Measurements from ENCODE around the gene PRKCA.
"Not testable (repeated sequence)": the region's sequence is repeated elsewhere in the genome, so short reads cannot be mapped to it uniquely, and the experiment has no call there.

PRKCA gene

DNA sequence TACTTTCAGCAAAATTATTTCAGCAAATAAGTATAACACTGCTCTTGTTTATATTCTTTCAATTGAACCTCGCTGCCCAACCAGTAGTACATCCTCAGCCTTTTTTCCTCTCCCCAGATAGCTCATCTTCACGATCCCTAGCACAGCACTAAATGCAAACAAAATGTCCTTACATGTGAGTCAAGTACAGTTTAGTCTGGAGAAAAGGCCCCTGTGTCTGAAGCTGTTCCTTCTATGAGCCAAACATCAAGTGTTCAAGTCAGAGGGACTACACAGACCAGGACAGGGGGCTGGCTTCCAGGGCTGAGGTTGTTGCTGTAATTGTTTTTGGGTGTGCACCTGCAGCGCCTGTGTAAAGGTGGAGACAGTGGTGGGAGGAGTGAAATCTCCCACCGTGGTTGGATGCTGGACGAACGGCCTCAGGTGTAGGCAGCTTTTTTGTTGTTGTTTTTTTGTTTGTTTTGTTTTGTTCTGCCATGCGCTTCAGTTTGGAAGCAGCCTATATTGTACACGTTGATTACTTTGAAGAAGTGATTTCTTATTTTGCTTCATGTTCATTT, 147.1 kb downstream of the PRKCA start:
- H3K27ac ChIP-seq, result no peak overlapping the region

DNA sequence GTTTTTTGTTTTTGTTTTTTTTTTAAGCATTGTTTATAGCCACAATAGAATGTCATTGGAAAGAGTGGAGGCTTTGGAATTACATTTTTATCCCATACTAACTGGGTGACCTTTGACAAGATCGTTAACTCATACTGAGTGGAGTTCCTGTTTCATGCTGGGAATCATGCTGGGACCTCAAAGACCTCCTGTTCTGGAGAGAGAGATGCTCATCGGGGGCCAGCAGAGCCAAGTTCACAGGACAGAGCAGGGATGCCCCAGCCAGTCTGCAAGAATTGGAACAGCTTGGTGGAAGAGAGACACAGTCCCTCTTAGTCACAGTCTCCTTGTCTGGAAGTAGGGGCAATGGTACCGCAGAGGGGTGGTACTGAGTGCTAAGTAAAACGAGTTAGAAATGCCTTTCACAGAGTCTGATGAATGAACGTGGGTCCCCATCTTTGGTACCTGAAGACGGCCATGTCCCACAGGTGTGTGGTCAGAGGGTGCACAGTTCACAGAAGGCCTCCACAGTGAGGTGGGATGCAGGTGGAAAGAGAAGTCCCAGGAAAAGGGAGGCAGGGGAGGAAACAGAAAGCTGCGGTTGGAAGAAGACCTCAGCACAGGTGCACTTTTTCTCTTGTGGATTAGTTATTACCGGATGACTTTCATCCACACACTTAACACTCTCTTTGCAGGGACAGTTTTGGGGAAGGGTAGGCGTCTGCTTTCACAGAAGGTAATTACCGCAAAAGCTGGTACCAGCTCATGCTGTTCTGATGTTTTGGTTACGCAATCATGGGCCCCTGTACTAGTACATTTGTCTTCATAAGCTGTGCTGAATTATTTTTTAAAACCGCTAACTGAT, 147.8 kb downstream of the PRKCA start:
- Histone ChIP-seq H3K4me3 (no peak overlapping the region), H3K27ac (no peak overlapping the region)

More for the DNA sequence above, 147.1 kb downstream of the PRKCA start:
- no peak overlapping the region for H3K4me3 ChIP-seq

DNA sequence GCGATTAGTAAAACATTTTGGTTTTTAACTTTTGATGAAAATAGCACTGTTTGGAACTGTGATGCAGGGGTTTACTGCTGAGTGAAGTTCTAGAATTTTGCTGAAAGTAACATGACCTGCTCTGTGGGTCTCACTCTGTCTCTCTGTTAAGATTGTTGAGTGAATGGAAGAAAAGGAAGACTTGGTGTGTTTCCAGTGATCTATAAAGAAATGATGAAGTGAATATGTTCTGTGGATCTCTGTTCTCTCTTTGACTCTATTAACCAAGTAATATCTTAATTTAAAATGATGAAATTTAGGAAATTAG, 148.4 kb downstream of the PRKCA start:
- no peak overlapping the region for H3K4me3 ChIP-seq
- no peak overlapping the region for H3K27ac ChIP-seq

DNA sequence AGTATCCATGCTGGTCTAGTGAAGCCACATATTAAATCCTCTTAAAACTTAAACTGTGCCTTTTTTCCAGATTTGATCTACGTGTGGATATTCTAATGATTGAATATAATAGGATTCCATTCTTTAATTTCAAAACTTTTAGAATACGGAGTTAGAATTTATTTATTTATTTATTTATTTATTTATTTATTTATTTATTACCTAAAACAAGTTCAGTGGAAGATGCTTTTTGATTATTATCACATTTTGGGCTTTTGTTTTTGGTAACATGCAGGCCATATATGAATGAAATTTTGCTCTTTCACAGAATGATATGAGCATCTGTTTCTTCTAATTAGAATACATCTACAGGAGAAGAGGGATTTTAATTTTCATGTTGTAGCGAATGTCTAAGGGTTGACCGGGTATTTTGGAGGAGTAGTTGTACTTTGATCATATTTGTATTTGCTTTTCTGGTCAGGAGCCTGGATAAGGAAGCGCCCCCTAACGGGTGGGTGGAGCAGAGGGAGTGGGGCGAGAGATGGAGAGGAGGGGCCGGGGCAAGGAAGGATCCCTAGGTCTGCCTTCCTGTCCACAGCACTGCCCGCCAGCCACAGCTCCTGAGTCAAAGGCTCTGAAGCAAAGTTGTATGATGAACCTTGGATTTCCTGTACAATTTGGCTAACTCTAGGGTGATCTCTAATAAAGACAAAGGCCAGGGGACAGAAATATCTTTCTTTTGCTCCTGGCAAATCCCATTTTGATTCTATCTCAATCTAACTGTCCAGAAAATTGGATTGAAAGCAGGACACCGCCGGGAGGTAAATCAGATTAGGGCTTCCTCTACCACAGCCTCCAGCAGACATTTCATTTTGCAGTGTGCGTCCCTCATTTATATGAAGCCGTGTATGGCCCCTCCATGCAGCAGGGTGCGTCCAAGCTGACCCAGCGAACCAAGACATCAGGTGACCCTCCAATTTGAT, 149.1 kb downstream of the PRKCA start:
- no peak overlapping the region for H3K27ac ChIP-seq

GRCh38 chr17:66455060-66455459, 152.6 kb downstream of the PRKCA start:
- Histone ChIP-seq H3K27ac (no peak overlapping the region), H3K4me3 (no peak overlapping the region)

More for the DNA sequence above, 149.1 kb downstream of the PRKCA start:
- no peak overlapping the region for H3K4me3 ChIP-seq

- H3K27ac ChIP-seq, H3K4me3 ChIP-seq: not testable (repeated sequence)
Measured at GRCh38 chr17:66457499-66457898, 155.1 kb downstream of the PRKCA start.

GRCh38 chr17:66458782-66459181, 156.4 kb downstream of the PRKCA start:
- H3K27ac ChIP-seq, result peak overlapping the region in 4 of 21 experiments; percentile 24 to 69 (median 67)
- H3K4me3 ChIP-seq, result no peak overlapping the region

DNA sequence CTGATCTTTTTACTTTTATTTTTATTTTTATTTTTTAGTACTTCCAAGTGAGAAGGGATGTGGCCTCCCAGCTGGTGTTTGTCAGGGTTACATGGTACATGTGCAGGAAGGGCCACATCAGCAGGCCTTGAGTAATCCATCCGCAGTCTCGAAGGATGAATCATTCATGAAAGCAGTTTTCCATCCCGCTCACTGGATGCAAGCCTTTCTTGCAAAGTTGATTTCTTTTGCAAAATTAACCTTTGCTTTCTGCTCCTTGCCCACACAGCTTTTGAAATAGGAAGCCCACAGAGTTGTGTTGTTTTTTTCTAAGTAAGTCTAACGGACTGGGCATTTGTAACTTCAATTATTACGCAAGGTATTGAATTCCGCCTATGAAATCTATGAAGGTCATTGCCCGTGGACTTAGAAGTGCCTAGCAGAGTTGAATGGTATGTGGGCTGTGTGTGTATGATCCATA, 157.4 kb downstream of the PRKCA start:
- Histone ChIP-seq H3K27ac (peak overlapping the region in 11 of 21 experiments; percentile 14 to 78 (median 43)), H3K4me3 (no peak overlapping the region)

DNA sequence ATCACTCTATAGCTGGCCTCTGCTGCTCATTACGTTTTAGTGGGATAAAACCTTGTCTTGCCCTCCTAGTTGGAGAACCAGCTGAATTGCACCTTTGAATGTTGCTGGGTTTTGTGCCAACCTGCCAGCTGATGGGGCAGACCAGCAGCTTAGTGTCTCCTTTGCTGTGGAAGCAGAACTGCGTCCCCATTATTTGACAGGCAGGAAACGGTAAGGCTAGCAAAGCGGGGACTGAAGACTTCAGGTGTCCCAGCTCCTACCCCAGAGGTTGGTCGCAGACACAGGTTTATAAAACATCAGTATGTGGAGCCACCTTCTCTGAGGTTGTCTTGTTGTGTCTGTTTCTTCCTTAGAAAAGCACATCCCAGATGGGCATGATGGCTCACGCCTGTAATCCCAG, 158.1 kb downstream of the PRKCA start:
- Histone ChIP-seq H3K27ac (peak overlapping the region in 9 of 21 experiments; percentile 13 to 78 (median 24)), H3K4me3 (no peak overlapping the region)

- no peak overlapping the region for H3K4me3 ChIP-seq
- peak overlapping the region in 2 of 21 experiments; percentile 16 to 66 for H3K27ac ChIP-seq
Measured at GRCh38 chr17:66461343-66461995, 159.1 kb downstream of the PRKCA start.

DNA sequence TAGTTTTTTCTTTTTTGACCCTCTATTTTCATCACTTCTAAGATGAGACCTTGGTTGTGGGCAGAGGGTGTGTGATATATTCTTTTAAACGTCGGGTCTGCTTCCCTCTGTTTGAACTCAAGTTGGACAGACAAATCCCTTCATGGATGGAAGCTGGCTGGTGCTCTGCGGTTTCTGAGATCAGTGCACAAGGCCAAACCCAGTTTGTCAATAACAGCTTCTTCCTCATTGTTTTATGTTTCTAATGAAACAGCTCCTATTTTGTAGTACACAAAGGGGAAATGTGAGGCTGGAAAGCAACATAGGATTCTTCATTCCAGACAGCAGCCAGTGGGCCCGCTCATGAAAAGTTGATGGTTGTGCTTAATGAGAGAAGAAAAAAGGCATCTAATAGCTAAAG, 159.6 kb downstream of the PRKCA start:
- H3K4me3 ChIP-seq, result no peak overlapping the region
- H3K27ac ChIP-seq, result no peak overlapping the region

DNA sequence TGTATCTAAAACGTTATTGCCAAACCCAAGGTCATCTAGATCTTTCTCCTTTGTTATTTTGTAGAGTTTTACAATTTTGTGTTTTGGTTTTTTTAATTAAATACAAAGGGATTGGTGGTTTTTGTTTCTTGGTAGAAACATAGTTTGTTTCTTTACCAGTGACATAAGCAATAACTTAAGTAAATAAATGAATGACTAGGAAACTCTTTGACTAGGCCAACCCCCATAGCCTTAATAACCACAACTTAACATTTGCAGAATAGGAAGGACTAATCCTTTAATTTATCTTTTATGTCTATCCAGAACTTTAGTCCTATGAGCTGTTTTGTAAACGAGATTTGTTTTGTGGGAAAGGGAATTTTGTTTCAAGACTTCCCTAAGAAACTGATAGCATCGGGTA, 162.5 kb downstream of the PRKCA start:
- Histone ChIP-seq H3K4me3 (no peak overlapping the region), H3K27ac (peak overlapping the region in 1 of 21 experiments; percentile 53)

DNA sequence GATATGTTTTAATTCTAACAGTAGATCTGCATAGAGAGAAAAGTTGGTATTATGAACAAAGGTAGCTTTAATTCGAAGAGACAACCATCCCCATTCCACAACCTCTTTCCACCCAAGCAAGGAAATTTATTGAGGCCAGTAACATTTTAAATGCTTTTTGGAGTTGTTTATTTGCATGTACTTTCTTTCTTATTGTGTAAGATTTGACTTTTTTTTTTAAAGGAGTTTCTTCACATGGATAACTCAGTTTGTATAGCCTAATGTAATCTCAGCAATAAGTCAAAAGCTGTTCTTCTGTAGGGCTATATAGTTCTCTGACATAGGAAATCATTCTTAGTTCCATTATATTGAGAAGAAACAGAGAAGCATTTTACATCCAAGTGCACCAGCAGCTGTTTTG, 163.3 kb downstream of the PRKCA start:
- Histone ChIP-seq H3K27ac (peak overlapping the region in 1 of 21 experiments; percentile 53), H3K4me3 (no peak overlapping the region)

DNA sequence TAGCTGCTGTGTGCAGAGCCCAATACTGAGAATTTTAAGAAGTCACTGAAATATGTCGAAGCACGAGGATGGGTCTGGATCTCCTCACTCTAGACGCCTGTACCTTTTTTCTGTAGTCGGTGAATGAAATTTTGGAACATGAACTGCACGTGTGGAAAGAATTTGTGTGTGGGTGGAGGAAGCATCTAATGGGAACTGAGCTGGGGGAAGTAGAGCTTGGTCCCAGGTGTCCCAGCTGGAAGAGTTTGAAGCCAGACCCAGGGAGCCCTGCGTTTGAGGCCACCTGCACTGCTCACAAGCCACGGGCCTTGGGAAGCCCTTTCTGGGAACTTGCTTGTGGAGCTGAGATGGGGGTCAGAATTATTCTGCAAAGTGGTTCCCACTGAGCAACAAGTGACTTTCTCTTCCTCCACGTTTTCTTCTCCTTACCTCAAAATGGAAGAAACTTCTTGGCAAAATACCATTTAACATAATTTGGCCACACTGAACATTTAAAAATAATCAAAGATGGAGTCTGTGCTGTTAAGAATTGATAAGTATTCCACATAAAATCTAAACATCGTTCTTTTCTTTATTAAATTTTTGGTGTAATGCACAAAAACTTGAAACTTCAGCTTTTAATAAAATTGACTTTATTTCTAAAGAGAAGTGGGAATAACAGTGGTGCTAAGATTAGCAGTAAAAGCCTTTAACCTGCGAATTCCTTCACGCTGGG, 163.8 kb downstream of the PRKCA start:
- Histone ChIP-seq H3K4me3 (no peak overlapping the region), H3K27ac (peak overlapping the region in 5 of 21 experiments; percentile 24 to 59 (median 52))

DNA sequence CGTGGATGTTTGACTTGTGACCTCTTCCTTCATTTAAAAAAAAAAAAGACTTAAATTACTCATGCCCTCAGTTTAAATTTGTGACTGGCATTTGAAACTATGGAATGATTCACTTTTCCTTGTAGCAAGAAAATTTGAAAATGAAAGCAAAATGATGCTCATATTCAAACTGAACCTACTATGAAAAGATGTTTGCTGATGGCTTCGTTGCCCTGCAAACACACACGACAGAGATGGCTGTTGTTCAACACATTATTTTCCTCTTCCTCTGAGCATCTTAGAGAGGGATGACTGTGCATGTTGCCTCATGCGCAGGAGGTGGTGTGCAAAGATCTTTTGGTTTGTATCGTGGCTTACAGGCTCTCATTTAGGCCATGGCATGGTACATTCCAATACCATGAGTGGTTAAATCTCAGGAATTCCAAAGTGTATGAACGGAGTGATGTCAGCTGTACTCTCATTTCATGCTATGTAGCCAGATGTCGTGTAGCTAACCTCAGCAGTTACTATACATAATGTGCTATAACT, 164.5 kb downstream of the PRKCA start:
- H3K27ac ChIP-seq, result peak overlapping the region in 6 of 21 experiments; percentile 24 to 59 (median 40)
- H3K4me3 ChIP-seq, result no peak overlapping the region

GRCh38 chr17:66467766-66468165, 165.4 kb downstream of the PRKCA start:
- Histone ChIP-seq H3K4me3 (no peak overlapping the region), H3K27ac (peak overlapping the region in 4 of 21 experiments; percentile 9 to 59 (median 40))

DNA sequence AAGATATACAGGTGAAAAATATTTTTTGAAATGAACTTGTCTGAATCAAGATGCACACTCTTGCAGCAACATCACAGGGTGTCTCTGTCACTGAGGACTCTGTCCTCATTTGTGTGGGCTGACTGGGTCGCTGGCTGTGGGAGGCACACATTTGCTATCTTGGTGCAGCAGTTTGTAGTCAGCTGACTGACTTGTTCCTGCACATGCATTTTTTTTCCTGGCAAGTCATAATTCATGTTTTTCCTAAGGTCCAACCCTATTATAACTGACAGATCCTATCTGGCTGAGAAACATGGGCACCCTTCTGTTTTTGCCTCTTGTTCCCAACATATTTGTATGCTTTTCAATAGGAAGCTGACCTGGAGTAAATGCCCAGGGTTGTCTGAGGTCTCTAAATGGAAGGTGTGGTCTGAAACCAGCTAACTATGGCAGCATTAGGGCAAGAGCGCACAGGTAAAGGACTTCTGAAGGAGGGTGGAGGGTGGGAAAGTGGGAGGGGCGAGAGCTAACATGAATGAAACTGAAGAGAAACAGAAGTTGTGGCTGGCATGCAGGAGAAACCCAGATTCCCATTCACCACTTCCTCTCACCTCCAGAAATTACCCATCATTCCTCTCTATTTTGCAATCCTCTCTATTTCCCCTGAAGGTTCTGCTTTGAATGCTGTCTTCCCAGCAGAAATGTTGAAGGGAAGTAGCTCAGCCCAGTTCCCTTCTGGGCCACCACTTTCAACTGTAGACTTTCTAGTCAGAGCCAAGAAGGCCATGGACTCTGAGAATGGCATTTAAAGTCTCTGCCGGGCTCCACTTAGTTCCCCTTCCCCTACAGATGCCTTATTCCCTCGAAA, 166.1 kb downstream of the PRKCA start:
- H3K27ac ChIP-seq, result peak overlapping the region in 14 of 21 experiments; percentile 5 to 54 (median 36)
- no peak overlapping the region for H3K4me3 ChIP-seq

GRCh38 chr17:66469088-66469442, 166.7 kb downstream of the PRKCA start:
- Histone ChIP-seq H3K4me3 (no peak overlapping the region), H3K27ac (peak overlapping the region in 14 of 21 experiments; percentile 3 to 54 (median 36))

Measured in skin epidermis (tissue), 12 donors.